Motor neuron (in vitro differentiated cells): ENCODE data around the gene DAAM2. TPM values are rescaled to one million over a fixed set of nuclear protein-coding genes. Genes with fewer than 3 reads are reported as not detected.

Experiments
- ATAC-seq, 8 experiments: fragments of 200-7000 bp; cut with Tn5 transposase; replicated peaks in 6 of 8; 2 replicates each; pipeline ENCODE4 v1.8.0; 2021; ENCODE audit warnings: mild to moderate bottlenecking in 8 of 8, moderate library complexity in 8 of 8
- H3K27ac ChIP-seq, 2 donors: fragments of 250-450 bp; sonication (Bioruptor Pico); 2 replicates each; pipeline ENCODE4 v1.9.0; 2021; ENCODE audit warnings: antibody characterized with exemption in 2 of 2, mild to moderate bottlenecking in 2 of 2, moderate library complexity in 1 of 2
- H3K4me1 ChIP-seq, 2 donors: fragments of 250-450 bp; sonication (Bioruptor Pico); replicated peaks in 1 of 2; 2 replicates each; pipeline ENCODE4 v1.6.1; 2021; ENCODE audit warnings: antibody characterized with exemption in 2 of 2, mild to moderate bottlenecking in 2 of 2, moderate library complexity in 1 of 2
- H3K4me3 ChIP-seq, 5 donors: fragments of 250-450 bp; sonication (Bioruptor Pico); 2 replicates each; pipeline ENCODE4 v1.9.0; 2021; ENCODE audit warnings: antibody characterized with exemption in 5 of 5, mild to moderate bottlenecking in 5 of 5, moderate library complexity in 4 of 5
- WGBS, 10 experiments: fragments of 450-650 bp; shearing (Covaris generic); methylation state at CpG; one replicate each; pipeline ENCODE4 v1.0.0; 2022; 5-methylcytosine and 5-hydroxymethylcytosine counted together
- in situ Hi-C, 9 experiments: fragments of 400-800 bp; cut with MboI; loops; one replicate each; pipeline ENCODE4 v1.15.0; 2021; ENCODE audit warnings: low sequenced_read_pairs in 9 of 9, low pct_unique_long_range_greater_than_20kb in 2 of 9; ENCODE audit not compliant: unreplicated experiment in 9 of 9
- total RNA-seq, 8 experiments: library from RNA; unstranded; fragments of 300-600 nt; gene quantifications; 2 replicates each; pipeline versions ENCODE4 v1.2.3 to v1.2.4, GENCODE V29; 2022

Gene DAAM2
- total RNA-seq, 8 experiments from 2014 or later: 0.60 to 11.3 (median 2.4) TPM

- peak in 7 of 8 experiments; percentile 27 to 95 (median 81) for ATAC-seq
- in situ Hi-C loops: loop anchor here in 3 of 9 experiments (10.0 to 25.0 kb wide), 3 partner anchors 501 to 526 kb away; no protein-coding TSS in a partner anchor
- H3K27ac ChIP-seq: no peak overlapping the region
- WGBS, 10 experiments: 30 to 97% (median 46%) methylated on average over 1 to 10 of the region's 14 CpGs; no CpG with 5 or more reads in 4 of the 10 experiments
- H3K4me1 ChIP-seq: no peaks in the 10 kb centered on the region
- H3K4me3 ChIP-seq: no peak overlapping the region
Measured at GRCh38 chr6:39887692-39888450, 95.7 kb downstream of the DAAM2 start.

GRCh38 chr6:39889229-39889628 is 97.1 kb downstream of the DAAM2 start:
- Histone ChIP-seq H3K27ac (no peak overlapping the region), H3K4me1 (no peaks in the 10 kb centered on the region), H3K4me3 (no peak overlapping the region)
- 49 to 100% (median 87%) methylated on average over 1 to 2 of the region's 2 CpGs for WGBS, 10 experiments
- in situ Hi-C loops: loop anchor here in 3 of 9 experiments (10.0 to 25.0 kb wide), 3 partner anchors 502 to 527 kb away; no protein-coding TSS in a partner anchor
- no peak for ATAC-seq

- WGBS, 10 experiments: 92 to 100% methylated on average over 2 to 4 of the region's 6 CpGs; no CpG with 5 or more reads in 8 of the 10 experiments
- H3K27ac ChIP-seq: no peak overlapping the region
- no peak overlapping the region for H3K4me3 ChIP-seq
- in situ Hi-C loops: loop anchor here in 2 of 9 experiments (25.0 kb wide), 2 partner anchors 504 to 529 kb away; no protein-coding TSS in a partner anchor
- H3K4me1 ChIP-seq: no peaks in the 10 kb centered on the region
- no peak for ATAC-seq
Measured at GRCh38 chr6:39891353-39891752, 99.2 kb downstream of the DAAM2 start.

- in situ Hi-C loops: loop anchor here in 2 of 9 experiments (25.0 kb wide), 2 partner anchors 505 to 530 kb away; no protein-coding TSS in a partner anchor
- no peaks in the 10 kb centered on the region for H3K4me1 ChIP-seq
- H3K4me3 ChIP-seq: no peak overlapping the region
- WGBS, 10 experiments: 40 to 100% (median 75%) methylated on average over 1 to 4 of the region's 4 CpGs; no CpG with 5 or more reads in 3 of the 10 experiments
- no peak overlapping the region for H3K27ac ChIP-seq
- ATAC-seq: no peak
Measured at GRCh38 chr6:39891976-39892375, 99.8 kb downstream of the DAAM2 start.

- H3K27ac ChIP-seq: no peak overlapping the region
- peak; percentile 54 to 84 (median 66) for ATAC-seq
- no peaks in the 10 kb centered on the region for H3K4me1 ChIP-seq
- in situ Hi-C loops: loop anchor here in 2 of 9 experiments (25.0 kb wide), 2 partner anchors 505 to 530 kb away; no protein-coding TSS in a partner anchor
- 80 to 83% methylated on average over 1 of the region's 2 CpGs; no CpG with 5 or more reads in 8 of the 10 experiments for WGBS, 10 experiments
- H3K4me3 ChIP-seq: no peak overlapping the region
Measured at GRCh38 chr6:39892490-39893129, 100.4 kb downstream of the DAAM2 start.

DNA sequence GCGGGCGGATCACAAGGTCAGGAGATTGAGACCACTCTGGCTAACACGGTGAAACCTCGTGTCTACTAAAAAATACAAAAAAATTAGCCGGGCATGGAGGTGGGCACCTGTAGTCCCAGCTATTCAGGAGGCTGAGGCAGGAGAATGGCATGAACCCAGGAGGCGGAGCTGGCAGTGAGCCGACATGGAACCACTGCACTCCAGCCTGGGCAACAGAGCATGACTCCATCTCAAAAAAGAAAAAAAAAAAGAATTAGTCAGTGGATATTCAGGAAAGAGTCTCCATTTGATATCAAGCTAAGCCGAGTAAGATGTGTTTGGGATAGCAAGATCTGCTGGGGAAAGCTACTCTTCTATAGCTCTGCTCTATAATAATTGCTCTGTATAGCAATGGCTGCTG is 101.1 kb downstream of the DAAM2 start:
- no peak for ATAC-seq

GRCh38 chr6:39896701-39897100 is 104.5 kb downstream of the DAAM2 start:
- no peak for ATAC-seq
- no peak overlapping the region for H3K4me3 ChIP-seq
- H3K4me1 ChIP-seq: no peaks in the 10 kb centered on the region
- H3K27ac ChIP-seq: no peak overlapping the region
- in situ Hi-C loops: loop anchor here in 2 of 9 experiments (25.0 kb wide), 2 partner anchors 509 to 534 kb away; no protein-coding TSS in a partner anchor
- WGBS, 10 experiments: 80 to 100% (median 94%) methylated on average over 1 to 11 of the region's 12 CpGs; no CpG with 5 or more reads in 3 of the 10 experiments

More for the DNA sequence above, 101.1 kb downstream of the DAAM2 start:
- in situ Hi-C loops: loop anchor here in 2 of 9 experiments (25.0 kb wide), 2 partner anchors 506 to 531 kb away; no protein-coding TSS in a partner anchor
- Histone ChIP-seq H3K27ac (no peak overlapping the region), H3K4me3 (no peak overlapping the region), H3K4me1 (no peaks in the 10 kb centered on the region)
- 17 to 100% (median 76%) methylated on average over 1 to 3 of the region's 8 CpGs; no CpG with 5 or more reads in 3 of the 10 experiments for WGBS, 10 experiments

GRCh38 chr6:39897698-39898097 is 105.5 kb downstream of the DAAM2 start:
- ATAC-seq: peak in 6 of 8 experiments; percentile 65 to 74 (median 70)
- Histone ChIP-seq H3K27ac (no peak overlapping the region), H3K4me1 (no peaks in the 10 kb centered on the region), H3K4me3 (no peak overlapping the region)
- WGBS, 10 experiments: 20 to 80% (median 60%) methylated on average over 1 to 3 of the region's 3 CpGs; no CpG with 5 or more reads in 5 of the 10 experiments
- in situ Hi-C loops: loop anchor here in 2 of 9 experiments (25.0 kb wide), 2 partner anchors 510 to 535 kb away; no protein-coding TSS in a partner anchor

DNA sequence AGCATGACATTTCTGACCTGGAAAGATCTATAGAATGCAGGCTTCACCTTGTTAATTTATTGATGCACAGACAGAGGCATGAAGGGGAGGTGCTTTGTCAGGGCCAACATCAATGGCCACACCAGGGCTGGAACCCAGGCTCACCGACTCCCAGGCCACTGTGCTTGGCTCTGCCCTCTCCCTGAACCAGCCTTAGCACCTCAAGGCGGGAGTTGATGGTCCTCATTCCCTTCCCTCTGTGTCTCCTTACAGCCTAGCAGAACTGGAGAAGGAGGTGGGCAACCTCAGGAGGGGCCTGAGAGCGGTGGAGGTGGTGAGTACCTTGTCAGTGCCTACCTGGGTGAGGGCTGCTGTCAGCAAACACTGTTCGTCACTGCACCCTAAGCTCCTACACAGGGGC is 106.4 kb downstream of the DAAM2 start:
- Histone ChIP-seq H3K4me3 (no peak overlapping the region), H3K27ac (no peak overlapping the region), H3K4me1 (no peaks in the 10 kb centered on the region)
- WGBS, 10 experiments: 80 to 100% (median 94%) methylated on average over 1 to 4 of the region's 4 CpGs; no CpG with 5 or more reads in 4 of the 10 experiments
- in situ Hi-C loops: loop anchor here in 2 of 9 experiments (25.0 kb wide), 2 partner anchors 511 to 536 kb away; no protein-coding TSS in a partner anchor
- no peak for ATAC-seq

GRCh38 chr6:39899554-39900295 is 107.5 kb downstream of the DAAM2 start:
- no peak overlapping the region for H3K4me3 ChIP-seq
- peak in 4 of 8 experiments; percentile 30 to 55 (median 38) for ATAC-seq
- no peaks in the 10 kb centered on the region for H3K4me1 ChIP-seq
- H3K27ac ChIP-seq: no peak overlapping the region
- 61 to 86% (median 80%) methylated on average over 1 to 10 of the region's 10 CpGs; no CpG with 5 or more reads in 1 of the 10 experiments for WGBS, 10 experiments
- in situ Hi-C loops: loop anchor here in 3 of 9 experiments (25.0 kb wide), 2 partner anchors 512 to 537 kb away; no protein-coding TSS in a partner anchor

DNA sequence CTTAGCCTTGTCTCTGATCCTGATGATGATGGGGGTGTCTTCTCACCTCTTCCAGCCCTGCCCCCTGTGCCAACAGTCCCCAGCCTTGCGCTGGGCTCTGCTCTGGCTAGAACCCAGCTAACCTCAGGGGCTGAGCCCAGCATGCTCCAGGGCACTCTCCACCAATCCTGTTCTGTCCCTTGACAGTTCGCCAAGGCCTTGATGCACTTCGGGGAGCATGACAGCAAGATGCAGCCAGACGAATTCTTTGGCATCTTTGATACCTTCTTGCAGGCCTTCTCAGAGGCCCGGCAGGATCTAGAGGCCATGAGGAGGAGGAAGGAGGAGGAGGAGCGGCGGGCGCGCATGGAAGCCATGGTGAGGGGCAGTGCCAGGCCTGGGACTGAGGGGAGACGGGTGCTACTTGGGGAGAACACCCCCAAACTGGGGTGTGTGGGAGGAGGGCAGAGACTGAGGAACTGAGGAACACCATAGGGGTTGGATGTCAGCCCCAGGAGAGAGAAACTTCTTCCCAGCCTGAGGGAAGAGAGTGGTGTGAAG is 109.0 kb downstream of the DAAM2 start:
- WGBS, 10 experiments: 43 to 100% (median 50%) methylated on average over 1 to 3 of the region's 10 CpGs; no CpG with 5 or more reads in 7 of the 10 experiments
- ATAC-seq: no peak
- H3K27ac ChIP-seq: no peak overlapping the region
- in situ Hi-C loops: loop anchor here in 1 of 9 experiments (25.0 kb wide), 1 partner anchor 539 kb away; no protein-coding TSS in a partner anchor
- no peak overlapping the region for H3K4me3 ChIP-seq
- H3K4me1 ChIP-seq: no peaks in the 10 kb centered on the region

DNA sequence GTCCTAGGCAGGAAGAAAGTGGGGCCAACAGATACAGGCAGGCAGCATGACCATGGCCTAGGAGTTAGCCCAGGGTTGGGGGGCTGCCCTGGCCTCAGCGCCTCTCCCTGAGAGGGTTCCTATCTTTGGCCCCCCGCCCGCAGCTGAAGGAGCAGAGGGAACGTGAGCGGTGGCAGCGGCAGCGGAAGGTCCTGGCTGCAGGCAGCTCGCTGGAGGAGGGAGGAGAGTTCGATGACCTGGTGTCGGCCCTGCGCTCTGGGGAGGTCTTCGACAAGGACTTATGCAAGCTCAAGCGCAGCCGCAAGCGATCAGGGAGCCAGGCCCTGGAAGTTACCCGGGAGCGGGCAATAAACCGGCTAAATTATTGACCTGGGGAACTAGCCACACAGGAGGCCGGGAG is 109.5 kb downstream of the DAAM2 start:
- no peak for ATAC-seq
- Histone ChIP-seq H3K4me1 (no peaks in the 10 kb centered on the region), H3K4me3 (no peak overlapping the region), H3K27ac (no peak overlapping the region)
- 80 to 100% (median 88%) methylated on average over 1 to 8 of the region's 19 CpGs; no CpG with 5 or more reads in 6 of the 10 experiments for WGBS, 10 experiments
- in situ Hi-C loops: loop anchor here in 1 of 9 experiments (25.0 kb wide), 1 partner anchor 539 kb away; no protein-coding TSS in a partner anchor
